Measurements from ENCODE around the gene TRAPPC3L.
A peak's percentile ranks its signal among the peaks of the same experiment; 100 is the strongest.

Gene TRAPPC3L

GRCh38 chr6:116557893-116558292 is 12.4 kb upstream of the TRAPPC3L start:
- no peak for DNase-seq (ENCODE audit: low spot score)

- no peak for DNase-seq (ENCODE audit: low spot score)
Measured at GRCh38 chr6:116556814-116557415, 11.4 kb upstream of the TRAPPC3L start.

- DNase-seq (ENCODE audit: low spot score), result no peak
Measured at GRCh38 chr6:116556065-116556464, 10.6 kb upstream of the TRAPPC3L start.

DNA sequence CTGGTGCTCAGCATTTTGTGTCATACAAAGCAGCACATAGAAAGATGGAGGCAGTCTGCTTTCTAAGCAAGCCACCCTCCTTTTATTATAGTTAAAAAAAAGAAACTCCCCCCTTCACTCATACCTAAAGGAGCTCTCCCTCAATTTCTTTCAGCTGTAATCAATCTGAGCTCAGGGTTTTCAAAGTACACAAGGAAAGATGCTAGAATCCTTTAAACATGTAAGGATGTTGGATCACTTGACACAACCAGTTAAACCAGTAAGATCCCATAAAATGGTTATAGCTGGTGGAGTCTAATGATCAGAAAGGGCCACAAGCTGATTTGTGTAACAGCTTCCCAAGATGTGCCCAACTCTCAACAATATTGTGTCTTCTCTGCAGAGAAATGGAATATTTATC is 8.0 kb upstream of the TRAPPC3L start, which contains the start of gene CALHM4:
CALHM4 (plus strand) TSS at position 301 of the 400 bp plus-strand sequence; CDS start at position 344, 43 bp downstream.
- no peak for DNase-seq (ENCODE audit: low spot score)

DNA sequence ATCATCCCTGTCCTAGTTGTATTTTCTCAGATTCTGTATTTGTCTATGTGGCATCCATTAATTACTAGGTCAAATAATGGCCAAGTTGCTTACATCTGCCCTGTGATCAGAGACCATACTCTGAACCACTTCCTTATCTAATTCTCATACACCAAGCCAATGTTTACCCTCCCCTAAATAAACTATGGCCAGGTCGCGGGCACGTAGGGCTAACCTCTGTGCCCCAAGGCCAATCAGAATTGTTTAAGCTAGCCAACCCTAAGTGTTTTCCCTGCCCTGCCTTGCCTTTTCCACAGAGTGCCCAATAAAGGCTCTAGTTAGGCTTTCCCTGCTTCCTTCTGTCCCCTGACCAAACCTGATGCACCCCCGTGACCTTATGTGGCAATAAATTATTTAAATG is 5.3 kb upstream of the TRAPPC3L start:
- no peak for DNase-seq (ENCODE audit: low spot score)

DNA sequence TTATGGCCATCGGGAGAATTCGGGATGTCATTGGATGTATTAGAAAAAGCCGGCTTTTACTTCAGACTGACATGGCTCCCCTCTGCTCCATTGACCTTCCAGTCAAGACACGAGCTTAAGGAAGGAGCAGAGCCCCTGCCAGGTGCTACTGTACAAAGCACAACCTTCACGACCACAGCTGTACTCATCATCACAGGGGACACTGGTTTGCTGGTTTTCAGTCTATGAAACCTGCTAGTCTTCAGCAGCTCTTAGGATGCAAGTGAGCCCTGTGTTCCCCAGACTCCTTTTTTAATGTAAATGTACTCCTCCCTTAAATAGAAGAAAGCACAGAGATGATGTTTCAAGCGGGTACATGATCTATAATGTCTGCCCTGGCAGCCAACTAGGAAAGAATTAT is 1.9 kb upstream of the TRAPPC3L start:
- DNase-seq (ENCODE audit: low spot score), result no peak

DNA sequence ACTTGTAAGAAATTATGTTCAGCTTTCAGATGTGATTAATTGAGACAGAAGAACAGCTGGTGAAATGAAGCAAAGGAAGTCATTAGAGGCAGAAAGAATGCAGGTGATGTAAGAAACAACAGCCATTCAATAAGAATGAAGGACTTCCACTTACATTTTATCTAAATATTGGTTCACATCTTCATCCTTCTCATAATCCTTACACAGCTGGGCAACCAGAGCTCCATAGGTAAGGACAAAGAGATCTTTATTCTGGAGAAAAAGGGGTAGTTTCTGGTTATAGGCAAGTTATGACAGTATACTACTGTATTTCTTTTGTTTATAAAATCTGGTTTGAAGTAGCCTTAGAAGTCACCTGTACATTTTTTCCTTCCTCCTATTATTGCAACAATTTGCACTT is 2.3 kb downstream of the TRAPPC3L start:
- DNase-seq (ENCODE audit: low spot score), result no peak

GRCh38 chr6:116542426-116542825 is 3.1 kb downstream of the TRAPPC3L start:
- DNase-seq (ENCODE audit: low spot score), result no peak

DNA sequence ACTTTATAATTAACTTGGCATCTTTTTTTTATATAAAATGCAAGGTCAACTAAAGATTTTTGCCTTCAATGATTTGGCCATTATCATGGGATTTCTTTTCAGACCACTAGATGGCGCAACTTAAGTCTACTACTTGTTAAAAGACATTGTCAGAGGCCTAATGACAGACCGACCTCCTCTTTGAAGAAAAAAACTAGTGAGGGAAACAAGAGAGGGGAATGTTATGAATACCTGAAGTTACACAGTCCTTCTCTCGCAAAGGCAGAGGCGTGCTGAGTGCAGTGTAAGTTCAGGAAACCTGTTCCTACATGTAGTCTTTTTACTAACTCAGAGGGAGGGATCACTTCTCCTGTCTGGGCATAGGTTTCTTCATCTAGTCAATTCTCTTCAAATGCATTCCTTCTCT is 9.3 kb downstream of the TRAPPC3L start:
- peak; percentile 67 for DNase-seq (ENCODE audit: low spot score)

- no peak for DNase-seq (ENCODE audit: low spot score)
Measured at GRCh38 chr6:116535109-116535508, 10.4 kb downstream of the TRAPPC3L start.

DNA sequence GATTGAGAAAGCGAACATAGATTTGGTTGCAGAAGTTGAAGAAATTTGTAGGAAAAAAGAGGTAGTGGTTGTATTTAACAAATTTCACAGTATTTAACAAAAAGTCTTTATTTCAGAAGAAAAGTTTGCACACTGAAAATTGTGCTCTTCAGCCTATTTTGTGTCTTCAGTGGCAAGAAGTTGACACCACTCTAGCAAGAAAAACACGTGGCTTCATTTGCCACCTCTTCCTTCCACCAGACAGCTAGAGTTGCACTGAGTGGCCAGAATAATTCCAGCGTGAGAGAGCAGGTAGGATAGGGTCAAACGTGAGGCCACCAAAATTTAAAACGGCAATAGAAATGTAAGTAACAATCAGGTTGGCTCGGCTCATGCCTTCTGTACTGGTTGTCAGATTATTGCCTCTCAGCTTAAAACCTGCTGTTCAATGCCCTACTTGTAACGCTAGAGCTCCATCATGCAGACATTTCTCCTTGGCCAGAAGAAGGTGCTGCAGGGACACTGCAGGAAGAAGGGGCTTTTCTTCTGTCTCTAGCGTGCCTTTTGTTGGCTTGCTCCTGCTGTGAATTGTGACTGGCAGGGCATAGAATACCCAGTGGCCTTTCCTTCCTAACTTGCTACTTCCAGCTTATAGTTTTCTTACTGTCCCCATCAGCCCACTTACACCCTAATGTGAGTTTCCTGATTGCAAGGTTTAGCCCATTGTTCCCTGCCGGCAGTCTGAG is 12.1 kb downstream of the TRAPPC3L start:
- DNase-seq (ENCODE audit: low spot score), result no peak

- DNase-seq (ENCODE audit: low spot score), result peak; percentile 74
Measured at GRCh38 chr6:116531675-116532570, 13.6 kb downstream of the TRAPPC3L start.

DNA sequence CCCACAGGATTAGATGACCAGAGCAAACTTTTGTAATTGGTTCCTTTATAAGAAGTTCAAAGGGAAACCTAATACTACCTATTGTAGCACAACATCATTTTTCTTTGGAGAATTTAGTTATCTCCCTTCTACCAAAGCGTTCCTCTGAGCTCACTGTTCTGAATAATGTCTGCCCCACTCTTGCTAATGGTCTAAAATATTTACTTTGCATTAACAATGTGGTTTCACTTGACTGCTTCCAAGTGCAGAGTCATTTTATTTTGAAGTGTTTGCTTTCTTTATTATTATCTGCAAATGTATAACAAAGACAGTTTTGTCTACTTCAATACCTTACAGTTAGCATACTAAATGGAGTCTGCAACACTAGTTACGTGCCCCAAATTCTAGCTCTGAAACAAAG is 15.0 kb downstream of the TRAPPC3L start:
- DNase-seq (ENCODE audit: low spot score), result no peak

- no peak for DNase-seq (ENCODE audit: low spot score)
Measured at GRCh38 chr6:116529466-116530290, 15.8 kb downstream of the TRAPPC3L start.

GRCh38 chr6:116528780-116529179 is 16.7 kb downstream of the TRAPPC3L start:
- no peak for DNase-seq (ENCODE audit: low spot score)

- no peak for DNase-seq (ENCODE audit: low spot score)
Measured at GRCh38 chr6:116528133-116528532, 17.4 kb downstream of the TRAPPC3L start.

- no peak for DNase-seq (ENCODE audit: low spot score)
Measured at GRCh38 chr6:116524236-116524635, 21.2 kb downstream of the TRAPPC3L start.

DNA sequence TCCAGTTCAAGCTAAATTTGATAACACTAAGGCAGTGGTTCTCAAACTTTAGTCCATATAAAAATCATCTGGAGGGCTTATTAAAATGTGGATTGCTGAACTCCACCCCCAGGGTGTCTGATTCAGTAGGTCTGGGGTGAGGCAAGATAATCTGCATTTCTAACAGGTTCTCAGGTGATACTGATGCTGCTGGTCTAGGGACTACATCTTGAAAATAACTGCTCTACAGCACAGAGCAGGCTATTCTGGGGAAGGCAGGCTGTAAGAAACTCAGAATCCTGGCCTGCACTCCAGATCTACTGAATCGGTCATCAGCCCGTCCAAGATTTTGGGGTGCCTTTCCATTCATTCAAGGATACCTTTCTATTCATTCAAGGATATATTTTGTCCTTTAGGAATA is 22.6 kb downstream of the TRAPPC3L start:
- no peak for DNase-seq (ENCODE audit: low spot score)

DNA sequence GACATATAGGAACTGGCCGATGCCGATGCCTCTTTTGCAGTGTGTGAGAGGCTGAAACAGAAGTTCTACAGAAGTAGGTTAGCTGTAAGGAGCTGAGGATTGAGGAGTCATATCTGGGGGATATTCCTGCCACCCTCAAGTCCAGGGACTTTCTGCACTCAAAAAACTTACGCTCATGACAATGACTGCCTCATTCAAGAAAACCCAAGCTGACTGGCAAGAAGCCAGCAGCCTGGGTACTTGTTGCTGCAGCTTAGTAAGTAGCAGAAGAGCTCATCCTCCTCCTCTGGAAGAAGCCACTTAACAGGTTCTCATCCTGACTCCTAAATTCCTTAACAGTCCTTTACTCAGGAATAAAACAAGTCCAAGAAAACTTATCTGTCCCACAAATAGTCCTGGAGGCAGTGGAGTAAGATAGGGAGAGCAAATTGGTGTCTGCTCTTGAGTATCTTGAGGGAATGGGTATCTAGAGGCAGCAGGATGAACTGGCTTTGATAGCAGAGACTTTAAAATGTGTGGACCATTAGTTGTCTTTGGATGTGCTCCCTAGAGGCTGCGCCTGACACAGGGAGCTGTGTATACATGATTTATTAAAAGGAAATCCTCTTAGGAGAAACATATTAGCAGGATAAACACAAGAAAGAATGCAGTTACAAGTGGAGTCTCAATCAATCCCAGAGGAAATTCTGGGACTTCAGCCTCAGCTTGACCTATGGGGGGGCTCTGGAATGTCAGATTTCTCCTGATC is 26.7 kb downstream of the TRAPPC3L start:
- DNase-seq (ENCODE audit: low spot score), result no peak

DNA sequence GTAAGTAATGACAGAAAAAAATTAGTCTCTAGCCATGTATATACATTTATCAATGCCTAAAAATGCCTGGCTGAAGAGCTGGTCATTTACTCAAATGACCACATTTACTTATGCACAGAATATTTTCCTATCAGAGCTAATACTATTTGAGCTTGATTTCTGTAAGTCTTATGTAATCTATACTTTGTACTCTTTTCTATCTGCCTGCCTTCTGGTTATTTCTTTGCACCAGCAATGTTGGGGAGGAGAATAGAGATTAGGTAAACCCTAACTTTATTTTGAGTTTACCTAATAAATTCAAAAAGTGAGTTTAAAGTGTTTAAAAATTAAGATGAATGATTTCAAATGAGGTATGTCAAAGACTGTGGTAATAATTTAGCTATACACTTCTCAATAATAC is 30.3 kb downstream of the TRAPPC3L start:
- DNase-seq (ENCODE audit: low spot score), result no peak

GRCh38 chr6:116514111-116514510 is 31.4 kb downstream of the TRAPPC3L start:
- DNase-seq (ENCODE audit: low spot score), result no peak
